ENCODE measurements around the gene MOB2.

GRCh38 chr11:1479678-1480118 is 6.9 kb downstream of the MOB2 start:
- no peak for TF ChIP-seq POLR2A (IDR thresholded peaks at IDR 0.05)
- no peak for TF ChIP-seq CTCF (IDR thresholded peaks at IDR 0.05)
- no peak for TF ChIP-seq POLR2AphosphoS5 (IDR thresholded peaks at IDR 0.05)

All from breast epithelium (tissue), 3 donors.